CD14-positive monocyte (primary cell): ENCODE data around the gene IL12RB1. TPM values are rescaled to one million over a fixed set of nuclear protein-coding genes. Genes with fewer than 3 reads are reported as not detected.

Experiments
- DNase-seq, 3 donors: peaks; one replicate each; pipeline ENCODE4 v3.0.0-alpha.2; 2011 to 2022
- H2AFZ ChIP-seq: 2 replicates; pipeline ENCODE4 v1.6.0; 2012; ENCODE audit warnings: mild to moderate bottlenecking, low read depth, low read length, inconsistent platforms; ENCODE audit not compliant: insufficient read depth, poor library complexity, severe bottlenecking
- H3K27ac ChIP-seq, 2 donors: 1 replicate in 1 of 2; 2 replicates in 1 of 2; pipeline ENCODE4 v1.5.1; 2012 to 2013; ENCODE audit warnings: low read length in 2 of 2, control low read depth in 1 of 2, inconsistent platforms in 1 of 2, low read depth in 1 of 2, mild to moderate bottlenecking in 1 of 2
- H3K27me3 ChIP-seq, 2 donors: one replicate each; pipeline versions ENCODE4 v1.6.0 to v1.6.1; 2011 to 2013; ENCODE audit warnings: low read length in 2 of 2; ENCODE audit not compliant: control insufficient read depth in 2 of 2, insufficient read depth in 2 of 2
- H3K36me3 ChIP-seq, 2 donors: replicated peaks in 1 of 2; 1 replicate in 1 of 2; 2 replicates in 1 of 2; pipeline versions ENCODE4 v1.5.1 to v1.6.1; 2012 to 2013; ENCODE audit warnings: low read length in 2 of 2, control low read depth in 1 of 2, inconsistent platforms in 1 of 2, mild to moderate bottlenecking in 1 of 2; ENCODE audit not compliant: insufficient read depth in 2 of 2, control insufficient read depth in 1 of 2
- H3K4me1 ChIP-seq, 2 donors: 1 replicate in 1 of 2; 2 replicates in 1 of 2; pipeline versions ENCODE4 v1.5.1 to v1.6.1; 2012 to 2013; ENCODE audit warnings: low read length in 2 of 2, control low read depth in 1 of 2, inconsistent platforms in 1 of 2, mild to moderate bottlenecking in 1 of 2, moderate library complexity in 1 of 2; ENCODE audit not compliant: insufficient read depth in 2 of 2, control insufficient read depth in 1 of 2
- H3K4me2 ChIP-seq: replicated peaks from 2 replicates; pipeline ENCODE3; 2012; ENCODE audit warnings: low read length, moderate library complexity, mild to moderate bottlenecking; ENCODE audit not compliant: poor library complexity, severe bottlenecking; ENCODE audit errors: extremely low read depth
- H3K4me3 ChIP-seq, 3 experiments: fragments of 200-600 bp in 1 of 3; sonication (generic) in 1 of 3; replicated peaks in 1 of 3; 1 replicate in 2 of 3; 2 replicates in 1 of 3; pipeline ENCODE4 v1.5.1; 2011 to 2013; ENCODE audit warnings: low read length in 3 of 3, mild to moderate bottlenecking in 3 of 3, control low read depth in 2 of 3, low read depth in 2 of 3, inconsistent platforms in 1 of 3, moderate library complexity in 1 of 3
- H3K79me2 ChIP-seq: 2 replicates; pipeline ENCODE4 v1.6.0; 2012; ENCODE audit warnings: mild to moderate bottlenecking, control low read depth, inconsistent platforms, low read length, moderate library complexity; ENCODE audit not compliant: insufficient read depth
- H3K9ac ChIP-seq: 2 replicates; pipeline ENCODE4 v1.6.0; 2017; ENCODE audit warnings: low read length, mild to moderate bottlenecking; ENCODE audit not compliant: insufficient read depth, poor library complexity, severe bottlenecking
- H3K9me3 ChIP-seq, 2 donors: replicated peaks in 1 of 2; 1 replicate in 1 of 2; 2 replicates in 1 of 2; pipeline versions ENCODE4 v1.5.1 to v1.6.1; 2012 to 2013; ENCODE audit warnings: low read length in 2 of 2, control low read depth in 1 of 2; ENCODE audit not compliant: control insufficient read depth in 1 of 2, insufficient read depth in 1 of 2
- H4K20me1 ChIP-seq: 2 replicates; pipeline ENCODE4 v1.6.0; 2012; ENCODE audit warnings: mild to moderate bottlenecking, low read length, control low read depth, moderate library complexity; ENCODE audit not compliant: insufficient read depth
- H3K27ac Mint-ChIP-seq, 7 donors: one replicate each; pipeline ENCODE4 v1.8.0; 2020; ENCODE audit warnings: mild to moderate bottlenecking in 7 of 7, mixed read lengths in 7 of 7, moderate library complexity in 6 of 7, inconsistent platforms in 2 of 7
- H3K27me3 Mint-ChIP-seq, 3 donors: one replicate each; pipeline ENCODE4 v1.8.0; 2021 to 2022; ENCODE audit warnings: low read depth in 3 of 3, mild to moderate bottlenecking in 3 of 3, mixed read lengths in 3 of 3, moderate library complexity in 3 of 3, inconsistent platforms in 1 of 3
- H3K36me3 Mint-ChIP-seq, 2 donors: one replicate each; pipeline ENCODE4 v1.8.0; 2020; ENCODE audit warnings: mixed read lengths in 2 of 2, inconsistent platforms in 1 of 2, mild to moderate bottlenecking in 1 of 2
- H3K4me1 Mint-ChIP-seq: one replicate; pipeline ENCODE4 v1.8.0; 2020; ENCODE audit warnings: mild to moderate bottlenecking, mixed read lengths
- H3K4me3 Mint-ChIP-seq, 2 donors: one replicate each; pipeline ENCODE4 v1.8.0; 2020; ENCODE audit warnings: mild to moderate bottlenecking in 2 of 2, mixed read lengths in 2 of 2, moderate library complexity in 1 of 2
- H3K9me3 Mint-ChIP-seq, 7 donors: one replicate each; pipeline ENCODE4 v1.8.0; 2020 to 2022; ENCODE audit warnings: mixed read lengths in 7 of 7, mild to moderate bottlenecking in 6 of 7, moderate library complexity in 6 of 7, inconsistent platforms in 2 of 7
- CTCF ChIP-seq: fragments of 200-600 bp; IDR thresholded peaks from one replicate; pipeline ENCODE4 v1.8.0; 2022; ENCODE audit warnings: antibody characterized with exemption, mild to moderate bottlenecking
- WGBS: methylation state at CpG from one replicate; pipeline ENCODE4 v1.1.5; 2013; ENCODE audit warnings: missing lambda C conversion rate; ENCODE audit not compliant: insufficient coverage; 5-methylcytosine and 5-hydroxymethylcytosine counted together
- intact Hi-C, 2 donors: fragments of 100-400 bp; cut with micrococcal nuclease; formaldehyde crosslinking; loops; one replicate each; pipeline versions ENCODE4 v1.15.0 to v1.15.1; 2023
- polyA plus RNA-seq, 3 donors: library from polyadenylated mRNA; depleted of rRNA in 1 of 3; unstranded in 2 of 3; stranded (reverse) in 1 of 3; fragments of 300-500 nt in 2 of 3; fragments of >200 nt in 1 of 3; fragmentation: Illumina TruSeq in 2 of 3; gene quantifications; 1 replicate in 2 of 3; 2 replicates in 1 of 3; pipeline ENCODE4 v1.2.3, GENCODE V29; 2012 to 2021

The IL12RB1 gene
- polyA plus RNA-seq, 3 donors = 7.8 to 17.5 (median 7.9) TPM

GRCh38 chr19:18101268-18101667 is 14.5 kb upstream of the IL12RB1 start:
- Mint-ChIP-seq H3K27ac (peak overlapping the region in 2 of 7 donors; percentile 46 to 55), H3K4me1 (peaks cover 40% of the 10 kb centered on the region), H3K36me3 (peaks cover 4 to 14% of the 10 kb centered on the region in 2 donors), H3K4me3 (no peak overlapping the region), H3K27me3 (peaks cover 14 to 19% (median 18%) of the 10 kb centered on the region in 3 donors), H3K9me3 (peaks cover 0 to 3% (median 0%) of the 10 kb centered on the region in 7 donors)
- no peak for DNase-seq
- Histone ChIP-seq H2AFZ (no peak overlapping the region), H3K36me3 (no peaks in the 10 kb centered on the region), H3K4me3 (no peak overlapping the region), H3K79me2 (no peaks in the 10 kb centered on the region), H4K20me1 (no peaks in the 10 kb centered on the region), H3K27ac (no peak overlapping the region), H3K4me2 (no peak overlapping the region), H3K4me1 (peaks cover 42 to 48% of the 10 kb centered on the region in 2 donors), H3K27me3 (peaks cover 0 to 5% of the 10 kb centered on the region in 2 donors), H3K9ac (no peak overlapping the region), H3K9me3 (no peaks in the 10 kb centered on the region)
- no peak for TF ChIP-seq CTCF
- intact Hi-C loops = no loop called here
- WGBS = 80% methylated on average over 1 of the region's 3 CpGs

GRCh38 chr19:18100710-18101109 is 14.0 kb upstream of the IL12RB1 start:
- Histone ChIP-seq H3K36me3 (no peaks in the 10 kb centered on the region), H2AFZ (no peak overlapping the region), H3K9ac (no peak overlapping the region), H3K4me1 (peaks cover 42 to 48% of the 10 kb centered on the region in 2 donors), H3K27ac (no peak overlapping the region), H3K4me3 (no peak overlapping the region), H3K79me2 (no peaks in the 10 kb centered on the region), H3K27me3 (peaks cover 0 to 5% of the 10 kb centered on the region in 2 donors), H3K4me2 (no peak overlapping the region), H4K20me1 (no peaks in the 10 kb centered on the region), H3K9me3 (no peaks in the 10 kb centered on the region)
- H3K4me3 Mint-ChIP-seq = no peak overlapping the region
- no peak for DNase-seq
- intact Hi-C loops = no loop called here
- 87% methylated on average over 15 of the region's 18 CpGs for WGBS
- no peak overlapping the region for H3K27ac Mint-ChIP-seq
- peaks cover 14 to 18% (median 18%) of the 10 kb centered on the region in 3 donors for H3K27me3 Mint-ChIP-seq
- H3K4me1 Mint-ChIP-seq = peaks cover 40% of the 10 kb centered on the region
- peaks cover 0 to 3% (median 0%) of the 10 kb centered on the region in 7 donors for H3K9me3 Mint-ChIP-seq
- peaks cover 4 to 14% of the 10 kb centered on the region in 2 donors for H3K36me3 Mint-ChIP-seq
- TF ChIP-seq CTCF = no peak
